Measurements from ENCODE around the gene OR4X2.
"Not testable (repeated sequence)": the region's sequence is repeated elsewhere in the genome, so short reads cannot be mapped to it uniquely, and the experiment has no call there.

Gene OR4X2, protein sequence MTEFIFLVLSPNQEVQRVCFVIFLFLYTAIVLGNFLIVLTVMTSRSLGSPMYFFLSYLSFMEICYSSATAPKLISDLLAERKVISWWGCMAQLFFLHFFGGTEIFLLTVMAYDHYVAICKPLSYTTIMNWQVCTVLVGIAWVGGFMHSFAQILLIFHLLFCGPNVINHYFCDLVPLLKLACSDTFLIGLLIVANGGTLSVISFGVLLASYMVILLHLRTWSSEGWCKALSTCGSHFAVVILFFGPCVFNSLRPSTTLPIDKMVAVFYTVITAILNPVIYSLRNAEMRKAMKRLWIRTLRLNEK

DNA sequence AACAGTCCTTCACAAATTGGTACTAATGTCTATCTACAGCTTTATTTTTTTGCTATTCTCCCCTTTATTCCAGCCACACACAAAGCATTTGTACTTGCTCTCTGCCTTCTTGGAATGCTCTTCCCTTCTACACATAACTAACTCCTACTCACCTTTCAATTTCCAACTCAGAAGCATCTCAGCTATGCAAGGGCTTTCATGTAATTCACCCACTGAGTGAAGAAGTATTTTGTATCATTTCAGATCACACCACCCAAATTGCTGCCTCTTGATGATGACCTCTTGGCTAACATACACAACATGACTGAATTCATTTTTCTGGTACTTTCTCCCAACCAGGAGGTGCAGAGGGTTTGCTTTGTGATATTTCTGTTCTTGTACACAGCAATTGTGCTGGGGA is at the start of gene OR4X2:
OR4X2 (plus strand) TSS at position 301 of the 400 bp plus-strand sequence; CDS start at position 301, 0 bp downstream.
- DNase-seq (ENCODE audit: low read depth in 1 of 2, low spot score in 1 of 2), result no peak

DNA sequence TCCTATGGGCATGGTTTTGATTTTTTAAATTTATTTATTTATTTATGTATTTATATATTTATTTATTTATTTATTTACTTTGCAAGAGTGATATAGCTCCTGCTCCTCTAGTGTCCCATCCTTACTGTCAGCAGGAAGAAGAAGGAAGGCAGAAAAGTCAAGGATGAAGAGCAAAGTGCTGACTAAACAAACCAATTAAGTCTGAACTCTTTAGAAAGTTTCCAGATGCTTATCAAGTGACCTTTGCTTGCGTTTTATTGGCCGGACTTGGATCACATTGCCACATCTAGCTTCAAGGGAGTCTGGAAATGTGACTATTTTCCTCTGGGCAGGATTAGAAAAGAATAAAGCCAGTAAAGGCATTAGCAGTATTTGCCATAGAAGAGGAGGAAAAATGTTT is 37.0 kb upstream of the OR4X2 start:
- no peak for DNase-seq (ENCODE audit: low read depth in 1 of 2, low spot score in 1 of 2)

DNA sequence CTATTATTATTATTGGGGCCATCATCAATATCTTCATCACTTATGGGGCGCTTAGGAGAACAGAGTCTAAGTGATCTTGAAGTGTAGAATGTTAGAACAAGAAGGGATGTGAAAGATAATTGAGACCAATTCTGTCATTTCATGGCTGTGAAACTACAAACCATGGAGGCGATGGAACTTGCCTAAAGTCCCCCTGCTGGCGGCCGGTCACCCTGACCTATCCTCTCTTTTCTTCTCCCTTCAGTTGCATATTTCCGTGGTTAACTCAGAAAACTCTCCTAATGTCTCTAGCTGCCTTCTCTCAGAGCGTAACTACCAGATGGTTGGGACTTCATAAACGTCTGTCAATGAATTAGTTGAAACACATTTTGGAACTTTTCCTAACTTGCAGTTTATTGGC is 34.9 kb upstream of the OR4X2 start:
- DNase-seq (ENCODE audit: low read depth in 1 of 2, low spot score in 1 of 2), result no peak

DNA sequence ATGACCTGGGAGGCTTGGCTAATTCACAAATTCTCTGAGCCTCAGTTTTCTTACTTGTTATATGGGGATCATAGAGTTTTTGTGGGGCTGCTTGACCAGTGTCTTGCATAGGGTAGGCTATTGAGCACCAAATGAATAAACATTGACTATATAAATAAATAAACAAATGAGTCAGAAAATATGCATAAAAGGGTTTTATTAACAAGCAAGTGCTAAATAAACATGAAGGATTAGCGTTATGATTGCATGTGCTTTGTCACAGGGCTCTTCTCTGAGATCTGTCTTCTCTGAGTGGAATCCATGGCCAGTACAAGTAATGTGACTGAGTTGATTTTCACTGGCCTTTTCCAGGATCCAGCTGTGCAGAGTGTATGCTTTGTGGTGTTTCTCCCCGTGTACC is 28.4 kb upstream of the OR4X2 start, which contains the start of gene OR4B1:
OR4B1 (plus strand) TSS at position 301 of the 400 bp plus-strand sequence; CDS start at position 301, 0 bp downstream.
- no peak for DNase-seq (ENCODE audit: low read depth in 1 of 2, low spot score in 1 of 2)

DNA sequence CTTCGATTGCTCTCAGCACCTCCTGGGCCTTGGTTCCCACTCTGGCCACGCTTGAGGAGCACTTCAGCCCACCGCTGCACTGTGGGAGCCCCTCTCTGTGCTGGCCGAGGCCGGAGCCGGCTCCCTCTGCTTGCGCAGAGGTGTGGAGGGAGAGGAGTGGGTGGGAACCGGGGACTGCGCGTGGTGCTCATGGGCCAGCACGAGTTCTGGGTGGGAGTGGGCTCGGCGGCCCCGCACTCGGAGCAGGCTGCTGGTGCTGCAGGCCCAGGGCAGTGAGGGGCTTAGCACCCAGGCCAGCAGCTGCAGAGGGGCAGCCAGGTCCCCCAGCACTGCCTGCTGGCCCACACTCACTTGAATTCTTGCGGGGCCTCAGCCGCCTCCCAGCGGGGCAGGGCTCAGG is 16.1 kb upstream of the OR4X2 start:
- DNase-seq (ENCODE audit: low read depth in 1 of 2, low spot score in 1 of 2), result no peak

DNA sequence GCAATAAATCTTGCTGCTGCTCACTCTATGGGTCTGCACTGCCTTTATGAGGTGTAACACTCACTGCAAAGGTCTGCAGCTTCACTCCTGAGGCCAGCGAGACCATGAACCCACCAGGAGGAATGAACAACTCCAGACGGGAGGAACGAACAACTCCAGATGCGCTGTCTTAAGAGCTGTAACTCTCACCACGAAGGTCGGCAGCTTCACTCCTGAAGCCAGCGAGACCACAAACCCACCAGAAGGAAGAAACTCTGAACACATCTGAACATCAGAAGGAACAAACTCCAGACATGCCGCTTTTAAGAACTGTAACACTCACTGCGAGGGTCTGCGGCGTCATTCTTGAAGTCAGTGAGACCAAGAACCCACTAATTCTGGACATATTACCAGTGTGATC is 14.8 kb upstream of the OR4X2 start:
- not testable (repeated sequence) for DNase-seq (ENCODE audit: low read depth in 1 of 2, low spot score in 1 of 2)

DNA sequence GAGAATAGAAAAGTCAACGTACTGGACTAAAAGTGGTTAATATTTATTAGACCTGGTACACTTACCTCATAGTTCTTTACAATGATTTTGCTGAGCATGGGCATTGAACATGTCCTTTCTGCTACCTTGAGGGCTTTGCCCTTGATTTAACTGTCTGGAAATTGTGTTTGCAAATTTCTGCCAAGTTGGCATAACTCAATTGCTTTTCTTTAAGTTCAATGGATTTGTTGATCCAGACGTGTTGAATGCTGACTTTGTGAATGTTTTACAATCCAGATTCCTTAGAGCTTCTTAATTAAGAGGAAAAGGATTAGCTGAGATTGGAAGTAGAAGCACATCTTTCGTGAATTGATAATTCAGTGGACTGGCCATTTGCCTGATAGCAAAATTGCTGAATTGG is 7.2 kb upstream of the OR4X2 start:
- no peak for DNase-seq (ENCODE audit: low read depth in 1 of 2, low spot score in 1 of 2)

DNA sequence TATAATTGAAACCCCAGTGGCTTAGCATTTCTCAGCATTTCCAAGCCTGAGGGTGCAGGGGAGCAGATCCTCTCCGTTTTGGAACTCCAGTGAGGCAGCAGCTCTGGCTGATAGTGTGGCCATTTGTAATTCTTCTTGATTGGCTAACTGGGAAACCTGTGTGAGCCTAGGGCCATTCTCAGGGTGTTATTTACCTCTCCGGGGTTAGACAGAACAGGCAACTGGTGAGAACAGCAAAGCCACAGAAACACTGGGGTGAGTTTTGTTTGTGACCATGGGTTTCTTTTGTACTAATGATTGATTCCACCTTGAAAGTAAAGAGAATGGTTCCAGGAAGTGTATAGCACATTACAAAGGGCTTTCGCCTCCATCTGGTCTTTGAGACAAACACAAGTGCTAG is 2.4 kb upstream of the OR4X2 start:
- DNase-seq (ENCODE audit: low read depth in 1 of 2, low spot score in 1 of 2), result no peak

DNA sequence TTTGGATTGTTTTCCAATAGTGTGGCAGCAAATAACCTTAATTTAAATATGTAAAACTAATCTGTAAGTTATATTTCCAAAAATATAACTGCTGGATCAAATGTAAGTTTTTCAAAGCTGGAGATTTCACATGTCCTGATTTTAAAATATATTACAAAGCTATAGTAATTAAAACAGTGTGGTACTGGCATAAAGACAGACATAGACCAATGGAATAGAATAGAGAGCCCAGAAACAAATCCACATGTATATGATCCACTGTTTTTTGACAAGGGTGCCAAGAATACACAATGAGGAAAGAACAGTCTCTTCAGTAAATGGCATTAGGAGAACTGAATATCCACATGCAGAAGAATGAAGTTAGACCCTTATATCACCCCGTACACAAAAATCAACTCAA is 4.0 kb downstream of the OR4X2 start:
- DNase-seq (ENCODE audit: low read depth in 1 of 2, low spot score in 1 of 2), result no peak

DNA sequence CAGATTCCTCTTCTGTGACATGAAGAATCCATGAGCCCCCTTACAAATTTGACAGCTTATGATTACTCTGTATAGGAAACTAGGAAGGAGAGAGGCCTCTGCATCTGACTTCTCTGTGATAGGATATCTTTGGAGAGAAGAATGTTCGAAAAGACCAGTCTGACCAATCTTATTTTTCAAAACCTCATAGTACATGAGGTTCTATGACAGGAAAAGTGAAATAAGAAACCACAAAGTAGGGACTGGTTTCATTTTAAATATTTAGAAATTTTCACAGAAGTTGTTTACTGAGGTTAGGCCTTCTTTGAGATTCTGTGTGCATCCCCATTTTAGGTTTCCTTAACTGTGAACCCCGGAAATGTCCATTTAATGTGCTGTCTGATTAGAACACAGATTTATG is 16.7 kb downstream of the OR4X2 start:
- no peak for DNase-seq (ENCODE audit: low read depth in 1 of 2, low spot score in 1 of 2)

DNA sequence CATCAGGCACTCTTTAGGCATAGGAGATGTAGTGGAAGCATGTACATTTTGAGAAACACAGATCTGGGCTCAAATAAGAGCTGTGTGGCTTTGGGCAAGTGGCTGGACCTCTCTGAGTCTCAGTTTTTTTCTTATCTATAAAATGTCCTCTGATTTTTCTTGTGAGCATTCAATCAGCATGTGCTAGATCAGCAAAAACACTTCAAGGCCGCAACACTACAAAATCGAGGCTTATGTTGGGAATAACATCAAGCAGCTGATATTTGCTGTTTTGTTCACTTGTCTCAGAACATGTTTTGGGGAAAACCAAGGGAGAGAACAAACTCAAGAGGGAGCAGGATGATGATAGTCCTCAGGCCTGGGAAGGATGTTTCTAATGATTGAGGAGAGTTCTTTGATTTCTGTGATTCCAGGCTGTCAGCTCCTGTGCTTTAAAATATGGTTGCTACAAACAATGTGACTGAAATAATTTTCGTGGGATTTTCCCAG is 18.6 kb downstream of the OR4X2 start, which contains the start of gene OR4X1:
OR4X1 (plus strand) TSS at position 439 of the 489 bp plus-strand sequence; CDS start at position 439, 0 bp downstream.
- no peak for DNase-seq (ENCODE audit: low read depth in 1 of 2, low spot score in 1 of 2)

DNA sequence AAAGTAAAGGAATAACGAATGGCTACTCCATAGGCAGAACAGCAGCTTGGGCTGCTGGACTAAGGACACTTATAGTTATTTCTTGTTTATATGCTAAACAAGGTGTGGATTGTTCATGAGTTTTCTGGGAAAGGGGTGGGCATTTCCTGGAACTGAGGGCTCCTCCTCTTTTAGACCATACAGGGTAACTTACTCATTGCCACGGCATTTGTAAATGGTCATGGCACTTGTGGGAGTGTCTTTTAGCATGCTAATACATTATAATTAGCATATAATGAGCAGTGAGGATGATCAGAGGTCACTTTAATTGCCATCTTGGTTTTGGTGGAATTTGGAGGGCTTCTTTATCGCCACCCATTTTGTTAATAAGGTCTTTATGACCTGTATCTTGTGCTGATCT is 25.7 kb downstream of the OR4X2 start:
- no peak for DNase-seq (ENCODE audit: low read depth in 1 of 2, low spot score in 1 of 2)

DNA sequence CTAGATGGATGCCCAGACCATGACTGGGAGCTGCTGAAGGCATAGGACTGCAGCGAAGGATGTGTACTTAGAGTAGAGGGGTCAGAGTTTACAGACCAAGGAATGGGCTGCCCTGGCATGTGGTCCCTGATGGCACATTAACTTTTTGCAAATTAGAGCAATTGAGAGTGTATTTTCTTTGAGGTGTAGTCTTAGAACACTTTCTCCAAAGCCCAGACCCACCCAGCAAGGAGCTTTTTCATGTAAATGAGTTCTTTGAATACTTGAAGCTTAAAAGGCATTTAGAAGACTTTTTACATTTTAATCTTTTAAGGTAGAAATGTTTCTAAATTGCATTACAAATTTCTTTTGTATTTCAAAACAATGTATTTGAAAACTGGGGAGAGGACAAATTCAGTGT is 27.7 kb downstream of the OR4X2 start:
- DNase-seq (ENCODE audit: low read depth in 1 of 2, low spot score in 1 of 2), result no peak

All from activated CD4-positive, alpha-beta T cell treated with anti-CD3 and anti-CD28 coated beads, Interleukin-2, amount 50 U/mL, for 24 hours (primary cell).